GM12875 (cell line): ENCODE results near the gene ADGRL3.

Experiments used
- H3K4me3 ChIP-seq: one replicate; pipeline ENCODE4 v1.5.1; 2011; ENCODE audit warnings: low read depth, low read length, control low read depth
- TF ChIP-seq, protein P1 (sequence below): IDR thresholded peaks from 2 replicates; pipeline ENCODE4 v1.5.1; 2011; ENCODE audit warnings: low read depth, mild to moderate bottlenecking, control low read depth, inconsistent platforms, low read length, moderate library complexity, borderline replicate concordance; ENCODE audit not compliant: insufficient read depth

The ADGRL3 gene

DNA sequence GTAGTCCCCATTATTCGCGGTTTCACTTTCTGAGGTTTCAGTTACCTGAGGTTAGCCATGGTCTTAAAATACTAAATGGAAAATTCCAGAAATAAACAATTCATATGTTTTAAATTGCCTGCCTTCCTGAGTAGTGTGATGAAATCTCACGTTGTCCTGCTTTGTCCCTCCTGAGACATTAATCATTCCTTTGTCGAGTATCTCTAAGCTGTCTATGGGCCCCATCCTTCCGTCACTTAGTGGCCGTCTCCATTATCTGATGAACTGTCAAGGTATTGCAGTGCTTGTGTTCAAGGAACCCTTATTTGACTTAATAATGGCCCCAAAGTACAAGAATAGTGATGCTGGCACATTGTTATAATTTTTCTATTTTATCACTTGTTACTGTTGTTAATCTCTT, 94.8 kb downstream of the ADGRL3 start:
- no peak overlapping the region for H3K4me3 ChIP-seq
- TF ChIP-seq, protein P1, sequence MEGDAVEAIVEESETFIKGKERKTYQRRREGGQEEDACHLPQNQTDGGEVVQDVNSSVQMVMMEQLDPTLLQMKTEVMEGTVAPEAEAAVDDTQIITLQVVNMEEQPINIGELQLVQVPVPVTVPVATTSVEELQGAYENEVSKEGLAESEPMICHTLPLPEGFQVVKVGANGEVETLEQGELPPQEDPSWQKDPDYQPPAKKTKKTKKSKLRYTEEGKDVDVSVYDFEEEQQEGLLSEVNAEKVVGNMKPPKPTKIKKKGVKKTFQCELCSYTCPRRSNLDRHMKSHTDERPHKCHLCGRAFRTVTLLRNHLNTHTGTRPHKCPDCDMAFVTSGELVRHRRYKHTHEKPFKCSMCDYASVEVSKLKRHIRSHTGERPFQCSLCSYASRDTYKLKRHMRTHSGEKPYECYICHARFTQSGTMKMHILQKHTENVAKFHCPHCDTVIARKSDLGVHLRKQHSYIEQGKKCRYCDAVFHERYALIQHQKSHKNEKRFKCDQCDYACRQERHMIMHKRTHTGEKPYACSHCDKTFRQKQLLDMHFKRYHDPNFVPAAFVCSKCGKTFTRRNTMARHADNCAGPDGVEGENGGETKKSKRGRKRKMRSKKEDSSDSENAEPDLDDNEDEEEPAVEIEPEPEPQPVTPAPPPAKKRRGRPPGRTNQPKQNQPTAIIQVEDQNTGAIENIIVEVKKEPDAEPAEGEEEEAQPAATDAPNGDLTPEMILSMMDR = no peak

DNA sequence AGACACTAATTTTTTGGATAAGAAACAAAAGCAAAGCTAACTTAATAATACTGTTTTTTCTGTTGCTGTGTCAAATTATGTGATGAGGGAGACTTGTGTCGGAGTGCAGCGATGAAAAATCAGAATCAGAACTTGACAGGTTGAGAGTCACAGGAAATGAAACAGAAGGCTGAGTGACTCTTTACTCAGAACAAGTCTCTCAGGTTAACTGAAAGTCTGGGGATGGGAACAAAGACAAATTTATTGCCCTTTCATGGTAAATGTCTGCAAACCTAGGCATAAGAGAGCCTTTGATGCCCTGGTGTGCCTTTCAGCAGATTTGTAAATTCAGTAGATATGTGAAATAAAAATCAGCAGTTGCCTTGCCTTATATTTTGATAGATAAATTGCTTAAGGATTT, 96.0 kb downstream of the ADGRL3 start:
- H3K4me3 ChIP-seq = no peak overlapping the region
- TF ChIP-seq, protein P1 = no peak

DNA sequence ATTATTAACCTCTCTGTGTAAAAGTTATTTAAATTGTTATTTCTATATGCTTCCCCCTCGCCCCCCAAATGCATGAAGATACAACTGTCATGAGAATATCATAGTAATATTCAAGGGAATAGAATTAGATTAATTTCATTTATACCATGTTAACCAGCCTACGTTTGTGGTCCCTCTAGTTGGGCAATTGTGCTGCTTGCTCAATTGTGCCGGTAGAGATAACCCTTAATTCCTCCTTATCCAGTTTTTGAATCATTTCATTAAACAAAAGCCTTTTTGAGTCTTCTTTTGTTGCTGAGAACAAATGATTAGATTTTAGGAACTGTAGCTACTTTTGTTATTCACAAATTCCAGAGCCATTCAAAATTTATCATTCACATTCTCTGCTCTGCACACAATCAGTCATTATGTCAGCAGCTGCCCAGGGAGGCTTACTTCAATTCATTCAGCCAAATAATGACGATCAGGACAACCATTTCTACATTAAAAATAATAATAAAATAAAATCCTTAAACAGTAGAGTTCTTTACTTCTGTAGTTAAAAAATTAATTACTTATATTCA, 98.1 kb downstream of the ADGRL3 start:
- TF ChIP-seq, protein P1 = no peak
- H3K4me3 ChIP-seq = no peak overlapping the region

DNA sequence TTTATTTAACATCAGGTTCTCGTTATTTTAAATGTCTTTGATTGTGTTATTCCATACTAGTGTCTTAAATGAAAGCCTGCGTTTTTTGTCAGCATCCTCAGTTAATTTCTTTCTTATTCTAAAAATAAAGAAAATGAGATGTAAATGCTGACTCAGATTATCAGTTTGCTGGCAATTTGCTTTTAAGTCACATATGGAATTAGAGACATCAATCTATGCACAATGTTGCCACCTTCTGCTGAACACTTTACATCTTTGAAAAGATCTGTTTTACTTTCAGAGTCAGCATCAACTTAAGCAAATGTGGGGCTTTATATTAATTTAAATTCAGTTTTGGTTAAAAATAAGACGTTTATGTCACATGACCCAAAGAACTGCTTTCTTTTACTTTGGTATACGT, 99.2 kb downstream of the ADGRL3 start:
- H3K4me3 ChIP-seq = no peak overlapping the region
- TF ChIP-seq, protein P1 = no peak

DNA sequence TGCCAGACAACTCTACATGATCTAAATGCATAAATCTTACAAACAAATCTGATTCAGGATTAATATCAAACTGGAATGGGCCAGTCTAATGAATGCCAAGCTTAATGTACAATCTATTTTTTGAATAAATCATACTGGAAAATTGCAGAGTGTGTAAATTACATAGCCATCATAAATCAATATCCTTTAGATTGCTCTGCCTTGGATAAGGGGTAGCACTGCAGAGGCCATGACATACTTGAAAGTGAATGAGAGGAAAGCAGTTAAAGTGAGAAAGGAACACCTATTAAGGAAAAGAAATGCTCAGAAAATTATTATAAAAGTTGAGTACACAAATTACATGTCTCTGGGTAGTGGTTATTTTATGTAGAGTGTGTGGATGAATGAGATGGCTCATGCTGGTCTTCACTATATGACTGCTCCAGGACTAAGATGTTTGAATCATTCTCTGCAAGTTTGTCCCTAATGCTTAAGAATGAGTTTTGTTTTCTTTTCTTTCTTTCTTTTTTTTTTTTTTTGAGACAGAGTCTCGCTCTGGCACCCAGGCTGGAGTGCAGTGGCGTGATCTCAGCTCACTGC, 100.2 kb downstream of the ADGRL3 start:
- H3K4me3 ChIP-seq = no peak overlapping the region
- TF ChIP-seq, protein P1 = no peak

DNA sequence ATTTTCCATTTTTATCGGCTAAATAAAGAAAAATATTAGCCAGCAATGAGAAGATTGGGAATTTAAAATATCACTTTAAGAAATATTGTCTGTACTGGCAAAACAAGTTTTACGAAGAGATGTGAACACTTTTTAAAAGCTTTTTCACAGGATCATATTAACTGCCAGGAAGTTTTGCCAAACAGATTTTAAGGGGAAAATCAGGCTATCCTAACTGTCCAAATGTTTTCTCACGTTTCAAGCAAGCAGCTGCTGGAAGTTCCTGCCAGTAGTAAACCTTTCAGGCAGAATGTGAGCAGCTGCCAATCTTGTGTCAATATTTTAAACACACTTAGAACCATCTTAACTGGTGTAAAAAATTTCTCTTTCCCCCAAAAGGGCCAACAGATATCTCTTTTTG, 101.1 kb downstream of the ADGRL3 start:
- no peak overlapping the region for H3K4me3 ChIP-seq
- TF ChIP-seq, protein P1 = no peak

DNA sequence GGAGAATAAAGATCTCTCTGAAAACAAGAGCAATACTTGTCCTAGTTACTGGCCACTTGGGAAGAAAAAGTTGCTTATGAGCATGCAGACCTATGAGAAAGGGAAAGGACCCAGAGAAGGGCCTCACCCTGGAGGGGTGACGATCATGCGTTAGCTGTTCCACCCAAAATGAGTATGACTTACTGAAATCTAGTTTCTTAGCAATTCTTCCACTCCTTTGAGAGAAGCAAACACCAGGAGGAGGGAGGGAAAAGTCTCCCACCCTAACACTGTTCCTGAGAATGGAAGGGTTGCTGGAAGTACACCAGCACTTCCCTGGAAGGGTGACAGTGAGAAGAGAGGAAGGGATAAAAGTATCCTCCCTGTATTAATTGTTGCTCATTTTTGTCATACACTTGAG, 107.9 kb downstream of the ADGRL3 start:
- no peak overlapping the region for H3K4me3 ChIP-seq
- TF ChIP-seq, protein P1 = no peak
